Stimulated activated CD8-positive, alpha-beta memory T cell treated with anti-CD3 and anti-CD28 coated beads, Interleukin-7, amount 100 ng/mL, for 1 hour (primary cell): Measurements from ENCODE around the gene HIVEP3.

Source experiments
- DNase-seq, 2 donors: peaks; one replicate each; pipeline ENCODE4 v3.0.0-alpha.2; 2020; ENCODE audit warnings: low read depth in 2 of 2

The HIVEP3 gene

GRCh38 chr1:41499591-41499990, 419.1 kb downstream of the HIVEP3 start:
- DNase-seq: no peak

- DNase-seq: no peak
These were observed 419.9 kb downstream of the HIVEP3 start for GRCh38 chr1:41498804-41499203.

GRCh38 chr1:41498391-41498790, 420.3 kb downstream of the HIVEP3 start:
- DNase-seq: no peak

GRCh38 chr1:41497461-41498030, 421.2 kb downstream of the HIVEP3 start:
- no peak for DNase-seq

GRCh38 chr1:41497056-41497440, 421.7 kb downstream of the HIVEP3 start:
- DNase-seq: no peak

GRCh38 chr1:41496080-41497055, 422.4 kb downstream of the HIVEP3 start:
- no peak for DNase-seq

GRCh38 chr1:41495210-41495948, 423.3 kb downstream of the HIVEP3 start:
- no peak for DNase-seq

- DNase-seq: no peak
These were observed 424.1 kb downstream of the HIVEP3 start for GRCh38 chr1:41494351-41495209.

GRCh38 chr1:41493626-41494350, 424.9 kb downstream of the HIVEP3 start:
- no peak for DNase-seq

GRCh38 chr1:41493117-41493536, 425.6 kb downstream of the HIVEP3 start:
- no peak for DNase-seq

- peak in 1 of 2 donors; percentile 2 for DNase-seq
These were observed 426.3 kb downstream of the HIVEP3 start for GRCh38 chr1:41492341-41492848.

GRCh38 chr1:41490911-41491310, 427.8 kb downstream of the HIVEP3 start:
- no peak for DNase-seq

GRCh38 chr1:41489561-41489960, 429.2 kb downstream of the HIVEP3 start:
- DNase-seq: no peak

GRCh38 chr1:41488040-41488951, 430.4 kb downstream of the HIVEP3 start:
- no peak for DNase-seq

- no peak for DNase-seq
These were observed 431.3 kb downstream of the HIVEP3 start for GRCh38 chr1:41487126-41488039.

GRCh38 chr1:41486371-41487125, 432.2 kb downstream of the HIVEP3 start:
- no peak for DNase-seq

GRCh38 chr1:41486053-41486370, 432.7 kb downstream of the HIVEP3 start:
- no peak for DNase-seq

GRCh38 chr1:41485605-41486004, 433.1 kb downstream of the HIVEP3 start:
- no peak for DNase-seq
